Caco-2 (cell line): ENCODE data around the gene CACNA1C. TPM values are rescaled to one million over a fixed set of nuclear protein-coding genes. Genes with fewer than 3 reads are reported as not detected.

Experiments used
- BruUV-seq: library from RNA; stranded (reverse); fragments of 400-500 nt; replicated peaks from 2 replicates; lab custom pipeline; 2021; lab: Mats Ljungman, UMichigan
- CTCF ChIA-PET: fragments of 300-600 bp; sonication (Branson Sonifier 250); formaldehyde crosslinking; loops from one replicate; lab custom pipeline; 2022; ENCODE audit warnings: antibody characterized with exemption; lab: Charles Lee
- POLR2A ChIA-PET: fragments of 300-600 bp; sonication (Branson Sonifier 250); formaldehyde crosslinking; loops from one replicate; lab custom pipeline; 2022; ENCODE audit warnings: antibody characterized with exemption; lab: Charles Lee
- DNase-seq, 2 experiments: peaks; one replicate each; pipeline versions ENCODE4 v3.0.0 to v3.0.0-alpha.2; 2020 to 2022
- H3K27me3 ChIP-seq: replicated peaks from 2 replicates; pipeline ENCODE4 v1.6.0; 2011; ENCODE audit warnings: low read length; ENCODE audit not compliant: control insufficient read depth, insufficient read depth
- H3K36me3 ChIP-seq: 2 replicates; pipeline ENCODE4 v1.5.1; 2011; ENCODE audit warnings: low read length; ENCODE audit not compliant: control insufficient read depth, insufficient read depth
- H3K4me1 ChIP-seq: fragments of 250-450 bp; sonication (Bioruptor Pico); 2 replicates; pipeline ENCODE4 v1.5.1; 2020; ENCODE audit warnings: mild to moderate bottlenecking
- H3K4me3 ChIP-seq: 2 replicates; pipeline ENCODE4 v1.5.1; 2011; ENCODE audit warnings: low read depth, mild to moderate bottlenecking, control low read depth, low read length
- H3K9me3 ChIP-seq: fragments of 250-450 bp; sonication (Bioruptor Pico); 2 replicates; pipeline ENCODE4 v1.5.1; 2020; ENCODE audit warnings: mild to moderate bottlenecking, moderate library complexity
- H3K27ac Mint-ChIP-seq: one replicate; pipeline ENCODE4 v1.8.0; 2022; ENCODE audit warnings: mixed read lengths; ENCODE audit not compliant: unreplicated experiment
- H3K27me3 Mint-ChIP-seq: one replicate; pipeline ENCODE4 v1.8.0; 2022; ENCODE audit warnings: mixed read lengths; ENCODE audit not compliant: insufficient read depth, unreplicated experiment
- H3K36me3 Mint-ChIP-seq: one replicate; pipeline ENCODE4 v1.8.0; 2022; ENCODE audit warnings: mild to moderate bottlenecking, mixed read lengths; ENCODE audit not compliant: insufficient read depth, unreplicated experiment
- H3K4me1 Mint-ChIP-seq: one replicate; pipeline ENCODE4 v1.8.0; 2022; ENCODE audit warnings: low read depth, mixed read lengths; ENCODE audit not compliant: unreplicated experiment
- H3K4me3 Mint-ChIP-seq: one replicate; pipeline ENCODE4 v1.8.0; 2022; ENCODE audit warnings: mild to moderate bottlenecking, moderate library complexity, mixed read lengths; ENCODE audit not compliant: unreplicated experiment
- H3K9me3 Mint-ChIP-seq: one replicate; pipeline ENCODE4 v1.8.0; 2022; ENCODE audit warnings: mixed read lengths; ENCODE audit not compliant: unreplicated experiment
- intact Hi-C: fragments of 100-400 bp; cut with micrococcal nuclease; formaldehyde crosslinking; loops from one replicate; pipeline ENCODE4 v1.10.0; 2022; ENCODE audit not compliant: unreplicated experiment
- total RNA-seq: library from RNA; stranded (reverse); gene quantifications from 2 replicates; pipeline ENCODE4 v1.2.3, GENCODE V29; 2022
- TF ChIP-seq, protein P1 (sequence below), 2 experiments: fragments of 200-600 bp in 1 of 2; IDR thresholded peaks; 1 replicate in 1 of 2; 2 replicates in 1 of 2; pipeline versions ENCODE4 v1.5.1 to v1.8.0; 2011 to 2022; ENCODE audit warnings: antibody characterized with exemption in 1 of 2, control low read depth in 1 of 2, inconsistent platforms in 1 of 2, low read depth in 1 of 2, low read length in 1 of 2, mild to moderate bottlenecking in 1 of 2, moderate library complexity in 1 of 2; ENCODE audit not compliant: insufficient read depth in 1 of 2, severe bottlenecking in 1 of 2, unreplicated experiment in 1 of 2

The CACNA1C gene
- total RNA-seq, 1 experiment from 2014 or later: not detected

DNA sequence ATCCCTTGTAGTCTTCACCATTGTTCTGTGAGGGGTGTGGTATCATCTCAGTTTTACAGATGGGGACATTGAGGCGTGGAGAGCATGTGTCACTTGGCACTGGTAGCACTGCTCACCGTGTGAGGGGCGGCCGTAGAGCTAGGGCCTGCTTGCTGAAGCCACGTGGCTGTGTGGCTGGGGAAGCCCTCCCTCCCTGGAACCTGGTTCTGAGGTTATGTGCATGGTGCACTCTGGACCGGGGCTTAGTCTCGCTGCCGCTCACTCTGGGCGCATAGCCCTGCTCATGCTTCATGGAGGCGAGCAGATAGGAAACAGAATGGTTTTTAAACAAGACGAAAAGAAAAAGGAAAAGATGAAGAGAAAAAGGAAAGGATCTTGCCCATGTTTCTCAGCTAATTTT lies 46.1 kb downstream of the CACNA1C start:
- BruUV-seq: no TSS peak

DNA sequence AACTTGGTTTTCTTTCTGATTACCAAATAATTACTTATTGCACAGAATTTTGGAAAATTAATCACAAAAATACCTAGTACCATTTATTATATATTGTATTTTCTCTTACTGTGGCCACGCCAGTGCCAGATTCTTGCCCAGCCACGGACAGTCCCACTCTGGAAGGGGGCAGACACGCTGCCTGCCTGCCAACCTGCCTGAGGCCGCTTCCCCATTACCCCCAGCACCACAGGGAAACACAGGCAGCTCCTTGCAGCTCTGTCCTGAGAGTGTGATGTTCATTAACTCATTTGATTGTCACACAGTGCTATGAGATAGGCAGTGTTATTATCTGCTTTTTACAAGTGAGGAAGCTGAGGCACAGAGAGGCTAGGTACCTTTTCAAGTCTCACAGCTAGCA lies 46.8 kb downstream of the CACNA1C start:
- intact Hi-C loops: no loop called here
- TF ChIP-seq, protein P1, sequence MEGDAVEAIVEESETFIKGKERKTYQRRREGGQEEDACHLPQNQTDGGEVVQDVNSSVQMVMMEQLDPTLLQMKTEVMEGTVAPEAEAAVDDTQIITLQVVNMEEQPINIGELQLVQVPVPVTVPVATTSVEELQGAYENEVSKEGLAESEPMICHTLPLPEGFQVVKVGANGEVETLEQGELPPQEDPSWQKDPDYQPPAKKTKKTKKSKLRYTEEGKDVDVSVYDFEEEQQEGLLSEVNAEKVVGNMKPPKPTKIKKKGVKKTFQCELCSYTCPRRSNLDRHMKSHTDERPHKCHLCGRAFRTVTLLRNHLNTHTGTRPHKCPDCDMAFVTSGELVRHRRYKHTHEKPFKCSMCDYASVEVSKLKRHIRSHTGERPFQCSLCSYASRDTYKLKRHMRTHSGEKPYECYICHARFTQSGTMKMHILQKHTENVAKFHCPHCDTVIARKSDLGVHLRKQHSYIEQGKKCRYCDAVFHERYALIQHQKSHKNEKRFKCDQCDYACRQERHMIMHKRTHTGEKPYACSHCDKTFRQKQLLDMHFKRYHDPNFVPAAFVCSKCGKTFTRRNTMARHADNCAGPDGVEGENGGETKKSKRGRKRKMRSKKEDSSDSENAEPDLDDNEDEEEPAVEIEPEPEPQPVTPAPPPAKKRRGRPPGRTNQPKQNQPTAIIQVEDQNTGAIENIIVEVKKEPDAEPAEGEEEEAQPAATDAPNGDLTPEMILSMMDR (IDR thresholded peaks at IDR 0.05; ENCODE audit: insufficient read depth in 1 of 2, low read depth in 1 of 2, low read length in 1 of 2, severe bottlenecking in 1 of 2, unreplicated experiment in 1 of 2): no peak
- CTCF ChIA-PET: no interaction called here

More for the DNA sequence above, 46.1 kb downstream of the CACNA1C start:
- no peaks in the 10 kb centered on the region for H3K36me3 Mint-ChIP-seq
- intact Hi-C loops: no loop called here
- CTCF ChIA-PET: no interaction called here
- no peak overlapping the region for H3K27ac Mint-ChIP-seq
- POLR2A ChIA-PET: no interaction called here
- no peak for DNase-seq
- no peaks in the 10 kb centered on the region for H3K9me3 Mint-ChIP-seq
- TF ChIP-seq, protein P1 (IDR thresholded peaks at IDR 0.05; ENCODE audit: insufficient read depth in 1 of 2, low read depth in 1 of 2, low read length in 1 of 2, severe bottlenecking in 1 of 2, unreplicated experiment in 1 of 2): no peak
- no peaks in the 10 kb centered on the region for H3K4me1 Mint-ChIP-seq
- H3K9me3 ChIP-seq: no peaks in the 10 kb centered on the region
- H3K27me3 ChIP-seq: no peaks in the 10 kb centered on the region
- no peaks in the 10 kb centered on the region for H3K36me3 ChIP-seq
- peaks cover 18% of the 10 kb centered on the region for H3K27me3 Mint-ChIP-seq
- H3K4me3 Mint-ChIP-seq: no peak overlapping the region
- H3K4me1 ChIP-seq: peaks cover 3% of the 10 kb centered on the region; the same call in 1 of the 2 replicates
- H3K4me3 ChIP-seq: no peak overlapping the region

GRCh38 chr12:2101359-2101758 lies 48.6 kb downstream of the CACNA1C start:
- Histone ChIP-seq H3K4me1 (peaks cover 3% of the 10 kb centered on the region; the same call in 1 of the 2 replicates), H3K9me3 (no peaks in the 10 kb centered on the region), H3K4me3 (no peak overlapping the region), H3K36me3 (no peaks in the 10 kb centered on the region), H3K27me3 (no peaks in the 10 kb centered on the region)
- H3K4me1 Mint-ChIP-seq: no peaks in the 10 kb centered on the region
- no peak overlapping the region for H3K4me3 Mint-ChIP-seq
- POLR2A ChIA-PET: no interaction called here
- no peak overlapping the region for H3K27ac Mint-ChIP-seq
- H3K36me3 Mint-ChIP-seq: no peaks in the 10 kb centered on the region
- no peaks in the 10 kb centered on the region for H3K9me3 Mint-ChIP-seq
- no peak for DNase-seq
- peaks cover 19% of the 10 kb centered on the region for H3K27me3 Mint-ChIP-seq
- CTCF ChIA-PET: no interaction called here
- TF ChIP-seq, protein P1 (IDR thresholded peaks at IDR 0.05; ENCODE audit: insufficient read depth in 1 of 2, low read depth in 1 of 2, low read length in 1 of 2, severe bottlenecking in 1 of 2, unreplicated experiment in 1 of 2): no peak
- no TSS peak for BruUV-seq
- intact Hi-C loops: no loop called here

More for the DNA sequence above, 46.8 kb downstream of the CACNA1C start:
- Mint-ChIP-seq H3K27me3 (peaks cover 18% of the 10 kb centered on the region), H3K9me3 (no peaks in the 10 kb centered on the region), H3K4me1 (no peaks in the 10 kb centered on the region), H3K4me3 (no peak overlapping the region), H3K27ac (no peak overlapping the region), H3K36me3 (no peaks in the 10 kb centered on the region)
- POLR2A ChIA-PET: no interaction called here
- no peak overlapping the region for H3K4me3 ChIP-seq
- no peaks in the 10 kb centered on the region for H3K36me3 ChIP-seq
- DNase-seq: no peak
- H3K27me3 ChIP-seq: no peaks in the 10 kb centered on the region
- peaks cover 3% of the 10 kb centered on the region; the same call in 1 of the 2 replicates for H3K4me1 ChIP-seq
- H3K9me3 ChIP-seq: no peaks in the 10 kb centered on the region
- BruUV-seq: no TSS peak
